D721Med (cell line): ENCODE measurements around the gene ATP4A.

Source experiments
- DNase-seq: peaks from one replicate; pipeline ENCODE4 v3.0.0; 2011; ENCODE audit warnings: low spot score; ENCODE audit not compliant: insufficient read length
- FAIRE-seq: peaks from 2 replicates; lab custom pipeline; 2011; peaks lifted over from hg19 to GRCh38; lab: Jason Lieb, UNC
- TF ChIP-seq, protein P1 (sequence below): IDR thresholded peaks from 2 replicates; pipeline ENCODE4 v1.5.1; 2012; ENCODE audit warnings: mild to moderate bottlenecking, control low read depth; ENCODE audit not compliant: insufficient read depth; ENCODE audit errors: missing control alignments

ATP4A gene

DNA sequence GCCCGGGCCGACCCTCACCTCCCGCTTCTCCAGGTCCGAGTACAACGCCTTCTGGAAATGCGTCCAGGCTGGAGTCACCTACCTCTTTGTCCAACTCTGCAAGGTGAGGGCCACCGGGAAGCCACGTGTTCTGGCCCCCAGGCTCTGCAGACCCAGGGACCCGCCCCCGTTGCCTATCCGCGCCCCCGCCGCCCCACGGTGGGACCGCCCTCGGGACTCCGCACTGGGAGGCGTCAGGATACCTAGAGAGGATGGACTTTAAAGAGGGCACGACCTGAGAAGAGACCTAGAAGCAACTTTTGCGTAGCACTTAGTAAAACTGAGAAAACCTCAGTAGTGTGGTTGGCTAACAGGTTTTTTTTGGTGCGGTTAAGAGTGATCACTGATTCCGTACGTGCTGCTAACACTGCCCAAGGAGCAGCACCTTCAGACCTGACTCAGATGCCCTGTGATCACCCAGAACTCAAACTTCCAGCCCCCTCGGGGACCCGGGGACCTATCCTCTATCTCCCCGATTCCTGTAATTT is 17.5 kb downstream of the ATP4A start:
- DNase-seq (no peak), FAIRE-seq (no peak)
- TF ChIP-seq, protein P1, sequence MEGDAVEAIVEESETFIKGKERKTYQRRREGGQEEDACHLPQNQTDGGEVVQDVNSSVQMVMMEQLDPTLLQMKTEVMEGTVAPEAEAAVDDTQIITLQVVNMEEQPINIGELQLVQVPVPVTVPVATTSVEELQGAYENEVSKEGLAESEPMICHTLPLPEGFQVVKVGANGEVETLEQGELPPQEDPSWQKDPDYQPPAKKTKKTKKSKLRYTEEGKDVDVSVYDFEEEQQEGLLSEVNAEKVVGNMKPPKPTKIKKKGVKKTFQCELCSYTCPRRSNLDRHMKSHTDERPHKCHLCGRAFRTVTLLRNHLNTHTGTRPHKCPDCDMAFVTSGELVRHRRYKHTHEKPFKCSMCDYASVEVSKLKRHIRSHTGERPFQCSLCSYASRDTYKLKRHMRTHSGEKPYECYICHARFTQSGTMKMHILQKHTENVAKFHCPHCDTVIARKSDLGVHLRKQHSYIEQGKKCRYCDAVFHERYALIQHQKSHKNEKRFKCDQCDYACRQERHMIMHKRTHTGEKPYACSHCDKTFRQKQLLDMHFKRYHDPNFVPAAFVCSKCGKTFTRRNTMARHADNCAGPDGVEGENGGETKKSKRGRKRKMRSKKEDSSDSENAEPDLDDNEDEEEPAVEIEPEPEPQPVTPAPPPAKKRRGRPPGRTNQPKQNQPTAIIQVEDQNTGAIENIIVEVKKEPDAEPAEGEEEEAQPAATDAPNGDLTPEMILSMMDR: no peak

DNA sequence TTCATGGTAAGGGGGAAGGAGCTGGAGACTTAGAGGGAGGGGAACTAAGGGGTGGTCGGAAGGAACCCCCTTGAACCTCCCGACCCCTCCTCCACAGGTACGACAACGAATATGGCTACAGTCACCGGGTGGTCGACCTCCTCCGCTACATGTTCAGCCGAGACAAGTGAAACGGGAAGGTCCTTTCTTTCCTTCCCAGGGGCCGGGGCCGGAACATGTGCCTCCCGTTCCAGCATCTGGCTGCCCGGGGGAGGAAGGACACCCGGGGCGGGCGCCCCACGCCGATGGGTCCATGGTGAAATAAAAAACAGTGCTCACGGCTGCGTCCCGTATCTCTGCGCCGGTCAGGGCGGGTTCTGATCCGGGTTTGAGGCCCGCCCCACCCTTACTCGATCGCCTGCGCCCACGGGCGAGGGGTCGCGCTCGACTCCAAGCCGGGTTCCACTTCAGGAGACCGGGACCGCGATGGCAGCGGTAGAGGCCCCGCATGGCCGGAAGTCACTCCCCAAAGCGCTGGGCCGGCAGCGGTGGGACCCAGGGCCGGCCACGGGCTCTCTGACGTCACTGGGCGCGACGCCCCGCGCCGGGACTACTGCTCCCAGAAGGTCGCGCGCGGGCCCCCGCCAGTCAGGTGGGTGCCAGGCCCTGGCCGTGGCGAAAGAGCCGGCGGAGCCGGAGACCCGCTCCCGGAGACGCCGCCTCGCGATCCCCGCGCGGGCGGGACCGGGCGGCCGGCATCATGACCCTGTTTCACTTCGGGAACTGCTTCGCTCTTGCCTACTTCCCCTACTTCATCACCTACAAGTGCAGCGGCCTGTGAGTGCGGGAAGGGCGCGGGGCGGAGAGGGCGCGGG is 18.2 kb downstream of the ATP4A start, which contains the start of gene TMEM147:
TSS of gene TMEM147 (plus strand) at position 626 of the 854 bp plus-strand sequence. CDS start at position 740, 114 bp downstream.
- DNase-seq (peak; percentile 100), FAIRE-seq (no peak)
- TF ChIP-seq, protein P1: no peak

DNA sequence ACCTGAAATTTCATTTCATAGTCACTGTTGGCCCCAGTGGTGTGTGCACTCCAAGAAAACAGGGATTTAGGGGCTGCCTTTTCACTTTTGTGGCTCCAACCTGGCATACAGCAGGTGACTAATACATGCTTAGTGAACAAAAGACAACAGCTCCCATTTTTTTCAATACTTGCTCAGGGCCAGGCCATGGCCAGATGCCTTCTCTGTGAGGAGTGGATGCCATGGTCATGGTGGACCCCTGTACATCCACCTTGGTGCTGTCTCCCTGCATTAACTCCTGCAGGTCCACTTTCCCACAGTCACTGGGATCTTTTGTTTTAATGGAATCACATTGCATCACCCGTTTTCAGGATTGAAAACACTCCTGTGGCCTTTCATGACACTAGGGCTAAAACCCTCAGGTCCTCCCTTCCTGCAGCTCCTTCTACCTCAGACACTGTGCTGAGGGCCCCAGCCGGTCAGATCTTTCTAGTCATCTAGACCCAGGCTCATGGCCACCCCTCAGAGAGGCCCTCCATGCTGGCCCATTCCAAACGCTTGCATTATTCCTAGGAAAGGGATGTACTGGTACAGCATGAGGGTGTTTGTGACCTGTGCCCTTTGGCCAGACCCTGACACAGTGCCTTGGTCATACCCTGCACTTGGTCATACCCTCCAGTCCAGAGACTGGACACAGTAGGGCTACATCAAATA is 19.2 kb downstream of the ATP4A start:
- no peak for DNase-seq
- FAIRE-seq: no peak
- TF ChIP-seq, protein P1: no peak

- FAIRE-seq (no peak), DNase-seq (no peak)
- TF ChIP-seq, protein P1: no peak
Measured at GRCh38 chr19:35543280-35544109, 20.0 kb downstream of the ATP4A start.

GRCh38 chr19:35542209-35542608 is 21.2 kb downstream of the ATP4A start:
- no peak for DNase-seq
- TF ChIP-seq, protein P1: no peak
- no peak for FAIRE-seq

- FAIRE-seq: no peak
- TF ChIP-seq, protein P1: no peak
- DNase-seq: no peak
Measured at GRCh38 chr19:35540356-35540927, 23.0 kb downstream of the ATP4A start.
